HG03135 (cell line): ENCODE data around the gene EMX2.

Experiments
- ATAC-seq: cut with Tn5 transposase; IDR thresholded peaks from one replicate; pipeline ENCODE4 v1.9.1; 2021; ENCODE audit warnings: mild to moderate bottlenecking, moderate library complexity; ENCODE audit not compliant: unreplicated experiment

The EMX2 gene

GRCh38 chr10:117591043-117591442, 48.5 kb downstream of the EMX2 start:
- no peak for ATAC-seq

- no peak for ATAC-seq
Measured at GRCh38 chr10:117594722-117595121, 52.2 kb downstream of the EMX2 start.

- ATAC-seq: no peak
Measured at GRCh38 chr10:117596706-117597105, 54.2 kb downstream of the EMX2 start.

GRCh38 chr10:117597216-117597615, 54.7 kb downstream of the EMX2 start:
- no peak for ATAC-seq
